H1 (cell line): ENCODE data around the gene RBFA. TPM values are rescaled to one million over a fixed set of nuclear protein-coding genes. Genes with fewer than 3 reads are reported as not detected.
A peak's percentile ranks its signal among the peaks of the same experiment; 100 is the strongest.

ENCODE experiments used
- CHD1 ChIP-seq: IDR thresholded peaks from 2 replicates; pipeline ENCODE4 v1.6.1; 2012; ENCODE audit warnings: low read depth, low read length, improper control_type of control experiment
- CHD2 ChIP-seq: IDR thresholded peaks from 2 replicates; pipeline ENCODE4 v1.6.1; 2012; ENCODE audit warnings: low read length, improper control_type of control experiment
- HDAC2 ChIP-seq, 2 experiments: fragments of 300-600 bp in 1 of 2; sonication (generic) in 1 of 2; IDR thresholded peaks; 2 replicates each; pipeline ENCODE4 v1.6.1; 2011 to 2012; ENCODE audit warnings: low read depth in 2 of 2, low read length in 2 of 2, mild to moderate bottlenecking in 2 of 2, moderate library complexity in 2 of 2, borderline replicate concordance in 1 of 2, inconsistent platforms in 1 of 2
- PHF8 ChIP-seq: fragments of 200-600 bp; sonication (generic); conservative IDR thresholded peaks from 2 replicates; pipeline ENCODE4 v1.7.1; 2012; ENCODE audit warnings: low read depth, mild to moderate bottlenecking, inconsistent platforms, low read length, moderate library complexity
- POLR2A ChIP-seq, 2 experiments: IDR thresholded peaks; 1 replicate in 1 of 2; 2 replicates in 1 of 2; pipeline ENCODE4 v1.6.1; 2011; ENCODE audit warnings: low read depth in 2 of 2, low read length in 2 of 2, mild to moderate bottlenecking in 2 of 2; ENCODE audit errors: control extremely low read depth in 1 of 2
- POLR2AphosphoS5 ChIP-seq: IDR thresholded peaks from 2 replicates; pipeline ENCODE4 v1.6.1; 2011; ENCODE audit warnings: low read depth, low read length
- RAD21 ChIP-seq, 2 experiments: IDR thresholded peaks in 1 of 2; conservative IDR thresholded peaks in 1 of 2; 2 replicates each; pipeline ENCODE4 v1.6.1; 2011; ENCODE audit warnings: low read depth in 2 of 2, low read length in 2 of 2, improper control_type of control experiment in 1 of 2, inconsistent platforms in 1 of 2, mild to moderate bottlenecking in 1 of 2, moderate library complexity in 1 of 2
- RFX5 ChIP-seq: IDR thresholded peaks from 2 replicates; pipeline ENCODE4 v1.6.1; 2011; ENCODE audit warnings: low read depth, low read length, improper control_type of control experiment, borderline replicate concordance
- RNF2 ChIP-seq: fragments of 200-900, 300-1000 bp; sonication (generic); IDR thresholded peaks from 2 replicates; pipeline ENCODE4 v1.7.1; 2016; ENCODE audit warnings: borderline replicate concordance, low read depth, mild to moderate bottlenecking, antibody characterized with exemption, low read length; ENCODE audit not compliant: poor library complexity, severe bottlenecking; ENCODE audit errors: missing control alignments
- SP1 ChIP-seq: IDR thresholded peaks from 2 replicates; pipeline ENCODE4 v1.6.1; 2011; ENCODE audit warnings: low read depth, low read length
- TAF1 ChIP-seq: IDR thresholded peaks from 2 replicates; pipeline ENCODE4 v1.6.1; 2011; ENCODE audit warnings: mild to moderate bottlenecking, low read depth, low read length
- TCF12 ChIP-seq: IDR thresholded peaks from 2 replicates; pipeline ENCODE4 v1.6.1; 2011; ENCODE audit warnings: low read depth, mild to moderate bottlenecking, low read length
- polyA plus RNA-seq, 7 experiments: library from polyadenylated mRNA; depleted of rRNA in 3 of 7; stranded (reverse) in 5 of 7; unstranded in 2 of 7; fragments of >200 nt in 5 of 7; fragments of 200-250 nt in 2 of 7; gene quantifications; 1 replicate in 5 of 7; 2 replicates in 1 of 7; 4 replicates in 1 of 7; pipeline versions ENCODE4 v1.2.1 to v1.2.3, GENCODE V29; 2011 to 2013; ENCODE audit warnings: missing spikeins in 2 of 7, mixed read lengths in 2 of 7
- total RNA-seq: library from RNA; stranded (reverse); fragmentation: NEBNext Ultra II Directional; extraction: Animal tissue kit (Norgen Biotek cat#: 25700); gene quantifications from 2 replicates; pipeline ENCODE4 v1.2.1, GENCODE V29; 2021
- TF ChIP-seq, protein P1 (sequence below): IDR thresholded peaks from 2 replicates; pipeline ENCODE4 v1.6.1; 2011; ENCODE audit warnings: low read depth, mild to moderate bottlenecking, low read length; ENCODE audit not compliant: insufficient read depth
- TF ChIP-seq, protein P2 (sequence below): IDR thresholded peaks from 2 replicates; pipeline ENCODE4 v1.6.1; 2012; ENCODE audit warnings: inconsistent platforms

The RBFA gene
- total and polyA plus RNA-seq, 2 of the 8 experiments (the other 6 are each of a cell fraction or from before 2014, with no cell fraction given) = 19.2 to 29.5 TPM

GRCh38 chr18:80033181-80034067, 810 bp upstream of the RBFA start (continued):
- TF ChIP-seq SP1 (0 out of 2 replicates have a peak, but pooled peaks have one; percentile 26), RNF2 (no peak), CHD2 (no peak), HDAC2 (IDR thresholded peaks at IDR 0.05; ENCODE audit: borderline replicate concordance in 1 of 2, low read depth in 2 of 2, low read length in 2 of 2) (peak in 1 of 2 experiments; percentile 58; a peak in 1 of 4 replicates), RAD21 (IDR thresholded peaks at IDR 0.05 in 1 of 2, conservative IDR thresholded peaks at IDR 0.05 in 1 of 2; ENCODE audit: low read depth in 2 of 2, low read length in 2 of 2) (no peak), CHD1 (no peak), TAF1 (peak; percentile 64), RFX5 (no peak), TCF12 (no peak), PHF8 (peak; percentile 38; the same call in 1 of the 2 replicates), POLR2A (IDR thresholded peaks at IDR 0.05; ENCODE audit: control extremely low read depth in 1 of 2, low read depth in 2 of 2, low read length in 2 of 2) (peak; percentile 11 to 59), POLR2AphosphoS5 (peak; percentile 60; the same call in 1 of the 2 replicates)
- TF ChIP-seq, protein P1, sequence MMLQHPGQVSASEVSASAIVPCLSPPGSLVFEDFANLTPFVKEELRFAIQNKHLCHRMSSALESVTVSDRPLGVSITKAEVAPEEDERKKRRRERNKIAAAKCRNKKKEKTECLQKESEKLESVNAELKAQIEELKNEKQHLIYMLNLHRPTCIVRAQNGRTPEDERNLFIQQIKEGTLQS = no peak
- TF ChIP-seq, protein P2, sequence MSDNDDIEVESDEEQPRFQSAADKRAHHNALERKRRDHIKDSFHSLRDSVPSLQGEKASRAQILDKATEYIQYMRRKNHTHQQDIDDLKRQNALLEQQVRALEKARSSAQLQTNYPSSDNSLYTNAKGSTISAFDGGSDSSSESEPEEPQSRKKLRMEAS = peak; percentile 74
